ENCODE data around the gene IRX3. TPM values are rescaled to one million over a fixed set of nuclear protein-coding genes. Genes with fewer than 3 reads are reported as not detected.

Gene IRX3
- total RNA-seq, 4 donors from 2014 or later = 2.4 to 11.7 (median 6.3) TPM

DNA sequence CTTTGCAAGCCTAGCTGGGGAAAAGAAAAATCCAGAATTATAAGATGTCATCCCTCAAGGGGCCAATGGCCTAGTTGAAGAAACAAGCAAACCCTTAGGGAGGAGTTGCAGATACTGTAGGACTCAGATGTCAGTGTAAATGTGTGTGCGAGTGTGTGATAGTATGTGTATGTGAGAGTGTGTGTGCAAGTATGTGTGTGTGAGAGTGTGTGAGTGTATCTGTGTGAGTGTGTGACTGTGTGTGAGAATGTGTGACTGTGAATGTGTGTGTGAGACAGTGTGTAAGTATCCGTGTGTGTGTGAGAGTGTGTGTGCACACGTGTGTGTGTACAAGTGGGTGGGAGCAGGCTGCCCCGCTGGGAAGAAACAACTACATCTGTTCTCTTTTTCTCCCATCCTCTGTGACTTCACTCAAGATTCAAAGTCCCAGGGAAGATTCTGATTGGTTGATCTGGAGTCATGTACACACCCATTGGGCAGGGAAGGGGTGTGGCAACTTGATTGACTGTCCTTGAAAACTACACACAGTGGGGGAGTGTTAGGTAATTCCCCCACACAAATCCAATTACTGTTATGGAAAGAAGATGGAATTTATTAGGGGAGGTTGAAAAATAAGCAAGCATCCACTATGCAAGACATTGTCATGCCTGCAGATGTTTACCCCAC, 40.7 kb downstream of the IRX3 start:
- TF ChIP-seq, protein P1, sequence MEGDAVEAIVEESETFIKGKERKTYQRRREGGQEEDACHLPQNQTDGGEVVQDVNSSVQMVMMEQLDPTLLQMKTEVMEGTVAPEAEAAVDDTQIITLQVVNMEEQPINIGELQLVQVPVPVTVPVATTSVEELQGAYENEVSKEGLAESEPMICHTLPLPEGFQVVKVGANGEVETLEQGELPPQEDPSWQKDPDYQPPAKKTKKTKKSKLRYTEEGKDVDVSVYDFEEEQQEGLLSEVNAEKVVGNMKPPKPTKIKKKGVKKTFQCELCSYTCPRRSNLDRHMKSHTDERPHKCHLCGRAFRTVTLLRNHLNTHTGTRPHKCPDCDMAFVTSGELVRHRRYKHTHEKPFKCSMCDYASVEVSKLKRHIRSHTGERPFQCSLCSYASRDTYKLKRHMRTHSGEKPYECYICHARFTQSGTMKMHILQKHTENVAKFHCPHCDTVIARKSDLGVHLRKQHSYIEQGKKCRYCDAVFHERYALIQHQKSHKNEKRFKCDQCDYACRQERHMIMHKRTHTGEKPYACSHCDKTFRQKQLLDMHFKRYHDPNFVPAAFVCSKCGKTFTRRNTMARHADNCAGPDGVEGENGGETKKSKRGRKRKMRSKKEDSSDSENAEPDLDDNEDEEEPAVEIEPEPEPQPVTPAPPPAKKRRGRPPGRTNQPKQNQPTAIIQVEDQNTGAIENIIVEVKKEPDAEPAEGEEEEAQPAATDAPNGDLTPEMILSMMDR (IDR thresholded peaks at IDR 0.05; ENCODE audit: low read depth) = no peak

DNA sequence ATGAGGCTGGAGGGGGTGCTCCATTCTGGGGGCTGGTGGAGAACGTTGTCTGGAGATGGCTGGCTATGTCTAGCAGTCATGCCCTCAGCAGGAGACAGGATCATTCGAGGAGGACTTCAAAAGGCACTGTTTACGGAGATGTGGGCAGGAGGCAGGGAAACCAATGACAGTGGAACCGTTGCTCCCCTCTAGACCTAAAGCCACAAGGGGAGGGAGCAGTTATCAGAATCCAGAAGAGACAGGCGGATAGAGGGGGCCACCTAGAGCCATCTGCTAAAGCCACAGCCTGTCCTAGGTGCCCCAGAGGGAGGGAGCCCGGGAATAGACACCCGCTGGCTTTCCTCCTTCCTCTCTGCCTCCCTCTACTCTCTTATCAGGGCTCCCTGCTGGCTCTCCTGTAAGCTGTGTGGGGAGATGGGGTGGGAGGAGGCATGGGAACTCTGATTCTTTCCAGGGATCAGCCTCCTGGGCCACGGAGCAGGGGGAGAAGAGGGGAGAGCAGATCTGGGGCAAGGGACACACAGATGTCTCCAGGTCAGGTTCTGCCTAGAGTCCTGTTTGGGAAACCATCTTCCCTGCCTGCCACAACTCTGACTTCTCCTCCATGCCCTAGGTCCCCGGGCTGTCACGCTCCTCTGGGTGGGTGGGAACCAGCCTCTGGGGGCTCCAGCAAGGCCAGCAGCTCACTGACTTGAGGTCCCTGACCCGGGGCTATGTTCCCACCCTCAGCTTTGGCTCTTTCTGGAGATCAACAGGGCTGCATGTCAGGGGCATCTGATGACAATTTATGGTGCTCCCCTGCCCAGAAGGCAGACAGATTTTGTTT, 42.3 kb downstream of the IRX3 start:
- TF ChIP-seq, protein P1 (IDR thresholded peaks at IDR 0.05; ENCODE audit: low read depth) = no peak

DNA sequence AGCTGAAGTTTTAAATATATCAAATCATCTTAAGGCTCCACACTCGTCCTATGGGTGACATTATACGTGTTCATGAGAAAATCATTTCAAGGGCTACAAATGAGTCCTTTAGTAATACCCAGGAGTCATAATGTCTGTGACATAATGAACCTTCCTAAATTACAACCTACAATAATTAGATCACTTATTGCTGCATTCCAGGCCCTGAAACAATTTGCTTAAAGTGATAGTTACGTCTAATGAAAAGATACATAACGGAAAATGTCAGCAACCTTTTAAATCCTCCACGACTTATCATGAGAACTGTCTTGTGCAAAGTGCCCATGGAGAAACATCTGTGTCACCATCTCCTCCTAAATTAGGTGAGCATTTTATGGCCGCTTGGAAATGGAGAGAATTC, 43.4 kb downstream of the IRX3 start:
- TF ChIP-seq, protein P1 (IDR thresholded peaks at IDR 0.05; ENCODE audit: low read depth) = no peak

DNA sequence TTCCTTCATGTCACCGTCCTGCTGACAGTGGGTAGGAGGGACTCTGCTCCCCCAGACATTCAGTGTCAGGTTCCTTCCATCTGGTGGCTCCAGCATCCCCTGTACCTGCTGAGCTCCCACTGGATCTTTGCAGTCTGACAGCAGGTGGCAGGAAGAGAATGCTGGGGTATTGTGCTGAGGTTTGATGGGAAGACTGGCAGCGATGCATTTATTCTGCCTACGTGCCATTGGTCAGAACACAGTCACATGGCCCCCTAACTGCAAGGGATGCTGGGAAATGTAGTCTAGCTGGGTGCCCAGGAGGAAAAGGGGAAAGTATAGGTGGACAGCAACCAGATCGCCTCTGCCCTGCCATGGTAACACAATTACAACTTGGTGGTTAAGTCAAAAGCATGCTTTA, 44.4 kb downstream of the IRX3 start:
- TF ChIP-seq, protein P1 (IDR thresholded peaks at IDR 0.05; ENCODE audit: low read depth) = no peak

DNA sequence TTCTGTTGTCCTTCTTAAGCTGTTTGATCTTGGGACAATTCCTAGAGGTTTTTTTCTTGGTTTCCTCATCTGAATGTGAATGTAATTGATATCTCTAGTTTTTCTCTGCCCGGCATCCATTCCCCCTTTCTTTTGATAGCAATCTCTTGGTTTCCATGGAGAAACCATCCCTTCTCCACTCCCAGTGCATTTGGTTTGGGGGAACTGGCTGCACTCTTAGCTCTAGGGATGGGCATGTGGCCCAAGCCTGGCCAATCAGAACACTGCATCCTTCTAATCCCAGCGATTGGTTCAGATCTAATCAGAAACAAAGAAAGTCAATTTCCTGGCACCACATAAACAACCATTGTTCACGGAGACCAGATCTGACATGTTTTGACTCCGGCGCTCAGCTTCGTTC, 45.1 kb downstream of the IRX3 start:
- TF ChIP-seq, protein P1 (IDR thresholded peaks at IDR 0.05; ENCODE audit: low read depth) = no peak

DNA sequence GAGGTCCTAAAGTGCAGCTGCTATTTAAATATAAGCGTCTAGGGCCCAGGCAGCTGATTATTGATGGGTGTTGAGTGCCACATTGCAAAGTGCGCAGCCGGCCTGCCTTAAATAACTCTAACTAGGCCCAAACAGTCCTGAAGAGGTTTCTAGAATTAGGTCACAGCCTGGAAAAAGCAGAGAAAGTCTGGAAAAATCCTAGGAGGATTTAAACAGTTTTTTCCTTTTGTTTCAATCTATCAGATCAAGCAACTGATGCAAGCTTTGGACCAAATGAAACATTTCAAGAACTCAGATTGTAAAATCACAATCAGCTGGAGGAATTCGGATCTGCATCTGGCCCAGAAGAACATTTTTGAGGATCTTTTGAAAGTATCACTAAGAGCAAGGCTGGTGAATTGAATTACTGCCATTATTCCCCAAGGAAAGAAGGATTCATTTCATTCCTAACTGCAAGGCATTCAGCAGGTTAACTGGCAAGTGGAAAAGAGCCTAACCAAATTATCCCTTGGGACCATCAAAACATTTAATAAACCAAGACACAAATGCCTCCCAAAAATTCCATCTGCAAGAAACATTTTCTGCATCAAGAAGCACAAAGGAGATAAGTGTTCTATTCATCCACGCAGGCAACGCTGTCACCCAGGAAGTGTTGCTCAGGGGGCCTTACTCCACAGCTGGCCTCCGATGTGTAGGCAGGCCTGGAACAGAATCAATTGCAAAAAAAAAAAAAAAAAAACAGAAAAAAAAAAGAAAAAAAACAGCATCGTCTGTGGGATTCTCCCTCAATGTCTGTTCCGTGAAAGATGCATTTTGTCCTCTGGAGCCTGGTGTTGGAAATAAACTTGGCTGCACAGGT, 46.1 kb downstream of the IRX3 start:
- TF ChIP-seq, protein P1 (IDR thresholded peaks at IDR 0.05; ENCODE audit: low read depth) = no peak

DNA sequence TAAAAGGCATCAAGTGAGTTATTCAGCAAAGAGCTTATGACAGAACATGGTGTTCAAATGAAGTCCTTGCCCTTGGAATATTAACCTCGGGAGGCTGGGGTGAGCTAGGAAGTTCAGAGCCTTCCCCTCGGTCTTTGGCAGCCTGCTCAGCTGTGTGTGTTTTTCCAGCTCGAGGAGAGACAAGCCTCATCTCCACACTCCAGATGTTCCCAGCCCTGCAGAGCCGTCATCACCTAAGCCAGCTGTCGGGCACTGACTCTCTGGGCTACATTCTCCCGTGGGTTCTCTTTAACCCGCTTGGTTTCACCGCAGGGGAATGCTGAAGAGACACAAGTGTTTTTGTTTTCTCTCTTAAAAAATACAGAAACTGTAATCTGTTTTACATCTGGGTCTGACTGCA, 47.1 kb downstream of the IRX3 start:
- TF ChIP-seq, protein P1 (IDR thresholded peaks at IDR 0.05; ENCODE audit: low read depth) = no peak

All from subcutaneous adipose tissue (tissue), 4 donors.